ENCODE data around the gene SCAPER.

The SCAPER gene

DNA sequence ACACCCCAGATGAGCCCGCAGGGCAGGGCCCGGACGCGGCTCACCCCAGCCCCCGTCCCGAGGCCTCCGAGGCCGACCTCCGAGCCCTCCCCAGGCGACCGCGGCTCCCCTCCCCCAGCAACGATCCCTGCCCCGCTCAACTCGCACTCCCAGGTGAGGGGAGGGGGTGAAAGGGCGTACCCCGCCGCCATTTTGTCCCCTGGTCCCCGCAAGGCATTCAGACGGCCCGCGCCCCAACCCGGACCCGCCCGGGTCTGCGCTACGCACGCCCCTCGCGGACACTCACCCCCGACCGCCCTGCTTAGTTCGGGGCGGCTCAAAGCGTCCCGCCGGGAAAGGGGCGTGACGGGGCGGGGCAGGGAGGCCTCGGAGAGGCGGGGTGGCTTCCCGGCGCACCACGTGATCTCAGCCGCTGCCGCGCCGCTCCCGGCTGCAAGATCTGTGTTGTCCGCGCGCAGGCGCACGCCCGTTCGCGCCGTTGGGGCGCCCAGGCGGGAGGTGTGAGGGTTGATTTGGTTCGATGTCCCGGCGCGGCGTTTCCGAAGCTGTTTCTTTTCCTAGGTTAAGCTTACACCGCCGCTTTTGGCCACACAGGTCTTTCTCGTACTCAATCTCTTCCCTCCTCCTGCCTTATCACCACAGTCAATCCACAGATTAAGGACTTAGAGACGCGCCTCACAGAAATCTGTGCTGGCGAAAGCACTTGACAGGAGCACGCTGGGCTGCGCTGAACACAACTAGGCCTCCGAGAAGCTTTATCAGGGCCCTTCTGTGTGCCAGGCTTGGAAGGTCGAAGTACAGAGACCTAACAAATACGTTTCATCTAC is at the start of gene SCAPER (continued):
- TF ChIP-seq ZNF335 (tag by site-specific recombination; conservative IDR thresholded peaks at IDR 0.05): peak; percentile 52
- no peak for TF ChIP-seq ZNF221 (tag by site-specific recombination; IDR thresholded peaks at IDR 0.05; ENCODE audit: borderline replicate concordance)
- TF ChIP-seq ZNF654 (tag by site-specific recombination; IDR thresholded peaks at IDR 0.05; ENCODE audit: low read depth): no peak
- TF ChIP-seq, protein P1, sequence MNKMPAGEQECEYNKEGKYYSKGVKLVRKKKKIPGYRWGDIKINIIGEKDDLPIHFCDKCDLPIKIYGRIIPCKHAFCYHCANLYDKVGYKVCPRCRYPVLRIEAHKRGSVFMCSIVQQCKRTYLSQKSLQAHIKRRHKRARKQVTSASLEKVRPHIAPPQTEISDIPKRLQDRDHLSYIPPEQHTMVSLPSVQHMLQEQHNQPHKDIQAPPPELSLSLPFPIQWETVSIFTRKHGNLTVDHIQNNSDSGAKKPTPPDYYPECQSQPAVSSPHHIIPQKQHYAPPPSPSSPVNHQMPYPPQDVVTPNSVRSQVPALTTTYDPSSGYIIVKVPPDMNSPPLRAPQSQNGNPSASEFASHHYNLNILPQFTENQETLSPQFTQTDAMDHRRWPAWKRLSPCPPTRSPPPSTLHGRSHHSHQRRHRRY (tag by site-specific recombination; IDR thresholded peaks at IDR 0.05): no peak
- peak; percentile 81 for TF ChIP-seq ZEB2 (tag by site-specific recombination; IDR thresholded peaks at IDR 0.05)
- peak; percentile 96 for TF ChIP-seq KLF16 (tag by site-specific recombination; IDR thresholded peaks at IDR 0.05)
- no peak; the same call in 1 of the 2 replicates for TF ChIP-seq ZNF10 (tag by site-specific recombination; IDR thresholded peaks at IDR 0.05)
- TF ChIP-seq SP2 (tag by site-specific recombination; IDR thresholded peaks at IDR 0.05): peak; percentile 95
- no peak for TF ChIP-seq ZNF747 (tag by site-specific recombination; IDR thresholded peaks at IDR 0.05)
- no peak for TF ChIP-seq ZNF37A (tag by site-specific recombination; IDR thresholded peaks at IDR 0.05)
- peak; percentile 66; the same call in 1 of the 2 replicates for TF ChIP-seq YY1 (tag by site-specific recombination; IDR thresholded peaks at IDR 0.05)
- TF ChIP-seq ZNF791 (tag by site-specific recombination; IDR thresholded peaks at IDR 0.05): no peak
- TF ChIP-seq, protein P2, sequence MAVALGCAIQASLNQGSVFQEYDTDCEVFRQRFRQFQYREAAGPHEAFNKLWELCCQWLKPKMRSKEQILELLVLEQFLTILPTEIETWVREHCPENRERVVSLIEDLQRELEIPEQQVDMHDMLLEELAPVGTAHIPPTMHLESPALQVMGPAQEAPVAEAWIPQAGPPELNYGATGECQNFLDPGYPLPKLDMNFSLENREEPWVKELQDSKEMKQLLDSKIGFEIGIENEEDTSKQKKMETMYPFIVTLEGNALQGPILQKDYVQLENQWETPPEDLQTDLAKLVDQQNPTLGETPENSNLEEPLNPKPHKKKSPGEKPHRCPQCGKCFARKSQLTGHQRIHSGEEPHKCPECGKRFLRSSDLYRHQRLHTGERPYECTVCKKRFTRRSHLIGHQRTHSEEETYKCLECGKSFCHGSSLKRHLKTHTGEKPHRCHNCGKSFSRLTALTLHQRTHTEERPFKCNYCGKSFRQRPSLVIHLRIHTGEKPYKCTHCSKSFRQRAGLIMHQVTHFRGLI (tag by site-specific recombination; IDR thresholded peaks at IDR 0.05): peak; percentile 28; the same call in 1 of the 2 replicates
- TF ChIP-seq ZNF639 (tag by site-specific recombination; IDR thresholded peaks at IDR 0.05): peak; percentile 53; the same call in 1 of the 2 replicates
- 0 out of 2 replicates have a peak, but pooled peaks have one; percentile 11 for TF ChIP-seq ZNF518A (tag by site-specific recombination; conservative IDR thresholded peaks at IDR 0.05; ENCODE audit: low read depth)
- TF ChIP-seq ZNF175 (tag by site-specific recombination; IDR thresholded peaks at IDR 0.05): no peak
- TF ChIP-seq ZNF214 (tag by site-specific recombination; IDR thresholded peaks at IDR 0.05; ENCODE audit: borderline replicate concordance): no peak
- no peak; the same call in 1 of the 2 replicates for TF ChIP-seq ELK4 (IDR thresholded peaks at IDR 0.05; ENCODE audit: borderline replicate concordance, low read depth, low read length)
- TF ChIP-seq ZNF391 (tag by site-specific recombination; IDR thresholded peaks at IDR 0.05; ENCODE audit: borderline replicate concordance, low read depth): no peak
- TF ChIP-seq ZNF544 (tag by site-specific recombination; IDR thresholded peaks at IDR 0.05): no peak
- no peak for TF ChIP-seq ZNF148 (tag by site-specific recombination; IDR thresholded peaks at IDR 0.05; ENCODE audit: borderline replicate concordance)
- no peak; the same call in 1 of the 2 replicates for TF ChIP-seq ZBTB44 (tag by site-specific recombination; IDR thresholded peaks at IDR 0.05)
- TF ChIP-seq ZNF664 (tag by site-specific recombination; IDR thresholded peaks at IDR 0.05): no peak
- no peak for TF ChIP-seq ZNF510 (tag by site-specific recombination; IDR thresholded peaks at IDR 0.05; ENCODE audit: insufficient replicate concordance)

All from HEK293 (cell line).